SK-N-SH treated with all-trans-retinoic acid at 6 μM for 48 hours (cell line): ENCODE measurements around the gene ENDOV.

Source experiments
- ZNF8 ChIP-seq: fragments of 450-650 bp; formaldehyde crosslinking; IDR thresholded peaks from 2 replicates; pipeline ENCODE4 v1.5.0; 2020; ENCODE audit warnings: mild to moderate bottlenecking, moderate library complexity
- TF ChIP-seq, protein P1 (sequence below): fragments of 250-450 bp; sonication (Bioruptor Pico); IDR thresholded peaks from 2 replicates; pipeline ENCODE4 v1.5.1; 2020; ENCODE audit warnings: low read depth, mild to moderate bottlenecking, moderate library complexity
- TF ChIP-seq, protein P2 (sequence below): fragments of 250-450 bp; sonication (Bioruptor Pico); IDR thresholded peaks from 2 replicates; pipeline ENCODE4 v1.8.0; 2020; ENCODE audit warnings: mild to moderate bottlenecking, moderate library complexity, borderline replicate concordance

DNA sequence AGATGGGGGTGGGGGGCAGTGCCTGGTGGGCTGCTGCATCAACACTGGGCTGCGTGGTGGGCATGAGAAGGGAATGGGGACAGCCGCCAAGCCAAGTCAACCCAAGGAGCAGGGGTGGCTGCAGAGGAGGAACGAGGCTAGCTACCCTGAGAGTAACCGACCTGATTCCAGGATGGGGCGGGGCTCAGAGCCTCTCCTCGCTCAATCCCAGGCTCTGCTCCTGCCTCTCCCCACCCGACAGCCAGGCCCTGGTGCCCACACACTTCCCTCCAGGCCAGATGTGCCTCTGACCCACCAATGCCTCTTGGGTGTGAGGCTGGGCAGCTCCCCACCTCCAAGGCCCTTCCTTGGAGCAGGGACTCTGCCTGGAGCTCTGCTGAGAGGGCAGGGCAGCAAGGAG is 58.7 kb downstream of the ENDOV start:
- TF ChIP-seq, protein P1, sequence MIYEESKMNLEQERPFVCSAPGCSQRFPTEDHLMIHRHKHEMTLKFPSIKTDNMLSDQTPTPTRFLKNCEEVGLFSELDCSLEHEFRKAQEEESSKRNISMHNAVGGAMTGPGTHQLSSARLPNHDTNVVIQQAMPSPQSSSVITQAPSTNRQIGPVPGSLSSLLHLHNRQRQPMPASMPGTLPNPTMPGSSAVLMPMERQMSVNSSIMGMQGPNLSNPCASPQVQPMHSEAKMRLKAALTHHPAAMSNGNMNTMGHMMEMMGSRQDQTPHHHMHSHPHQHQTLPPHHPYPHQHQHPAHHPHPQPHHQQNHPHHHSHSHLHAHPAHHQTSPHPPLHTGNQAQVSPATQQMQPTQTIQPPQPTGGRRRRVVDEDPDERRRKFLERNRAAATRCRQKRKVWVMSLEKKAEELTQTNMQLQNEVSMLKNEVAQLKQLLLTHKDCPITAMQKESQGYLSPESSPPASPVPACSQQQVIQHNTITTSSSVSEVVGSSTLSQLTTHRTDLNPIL (CRISPR knock-in tag) = no peak
- TF ChIP-seq, protein P2, sequence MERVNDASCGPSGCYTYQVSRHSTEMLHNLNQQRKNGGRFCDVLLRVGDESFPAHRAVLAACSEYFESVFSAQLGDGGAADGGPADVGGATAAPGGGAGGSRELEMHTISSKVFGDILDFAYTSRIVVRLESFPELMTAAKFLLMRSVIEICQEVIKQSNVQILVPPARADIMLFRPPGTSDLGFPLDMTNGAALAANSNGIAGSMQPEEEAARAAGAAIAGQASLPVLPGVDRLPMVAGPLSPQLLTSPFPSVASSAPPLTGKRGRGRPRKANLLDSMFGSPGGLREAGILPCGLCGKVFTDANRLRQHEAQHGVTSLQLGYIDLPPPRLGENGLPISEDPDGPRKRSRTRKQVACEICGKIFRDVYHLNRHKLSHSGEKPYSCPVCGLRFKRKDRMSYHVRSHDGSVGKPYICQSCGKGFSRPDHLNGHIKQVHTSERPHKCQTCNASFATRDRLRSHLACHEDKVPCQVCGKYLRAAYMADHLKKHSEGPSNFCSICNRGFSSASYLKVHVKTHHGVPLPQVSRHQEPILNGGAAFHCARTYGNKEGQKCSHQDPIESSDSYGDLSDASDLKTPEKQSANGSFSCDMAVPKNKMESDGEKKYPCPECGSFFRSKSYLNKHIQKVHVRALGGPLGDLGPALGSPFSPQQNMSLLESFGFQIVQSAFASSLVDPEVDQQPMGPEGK (CRISPR knock-in tag) = no peak
- TF ChIP-seq ZNF8 (CRISPR knock-in tag) = no peak
